Activated B cell treated with CpG ODN at 0.5 μM for 24 hours (primary cell): ENCODE measurements around the gene DNM1L. TPM values are rescaled to one million over a fixed set of nuclear protein-coding genes. Genes with fewer than 3 reads are reported as not detected.

Source experiments
- ATAC-seq: fragments of 200-7000 bp; cut with Tn5 transposase; one replicate; pipeline ENCODE4 v1.10.0; 2021; ENCODE audit warnings: low read depth, mild to moderate bottlenecking, moderate library complexity
- CTCF ChIA-PET: fragments of 350-600 bp; sonication (Branson Sonifier 250); formaldehyde crosslinking; loops from one replicate; lab custom pipeline; 2021; ENCODE audit warnings: antibody characterized with exemption; lab: Charles Lee
- POLR2A ChIA-PET: fragments of 350-600 bp; sonication (Branson Sonifier 250); formaldehyde crosslinking; loops from one replicate; lab custom pipeline; 2021; ENCODE audit warnings: antibody characterized with exemption; lab: Charles Lee
- DNase-seq: peaks from one replicate; pipeline ENCODE4 v3.0.0; 2022
- H3K27ac Mint-ChIP-seq: one replicate; pipeline ENCODE4 v1.8.0; 2020; ENCODE audit warnings: mixed read lengths
- H3K27me3 Mint-ChIP-seq: one replicate; pipeline ENCODE4 v1.8.0; 2021; ENCODE audit warnings: mixed read lengths
- H3K36me3 Mint-ChIP-seq: one replicate; pipeline ENCODE4 v1.8.0; 2021; ENCODE audit warnings: low read depth, mixed read lengths
- H3K4me1 Mint-ChIP-seq: one replicate; pipeline ENCODE4 v1.8.0; 2021; ENCODE audit warnings: mixed read lengths
- H3K4me3 Mint-ChIP-seq: one replicate; pipeline ENCODE4 v1.8.0; 2020; ENCODE audit warnings: mild to moderate bottlenecking, mixed read lengths
- H3K9me3 Mint-ChIP-seq: one replicate; pipeline ENCODE4 v1.8.0; 2020; ENCODE audit warnings: mixed read lengths
- intact Hi-C: fragments of 100-400 bp; cut with micrococcal nuclease; formaldehyde crosslinking; loops from one replicate; pipeline ENCODE4 v1.15.1; 2024
- total RNA-seq: library from RNA; stranded (reverse); gene quantifications from 2 replicates; pipeline ENCODE4 v1.2.3, GENCODE V29; 2022
- TF ChIP-seq, protein P1 (sequence below): fragments of 200-600 bp; IDR thresholded peaks from one replicate; pipeline ENCODE4 v1.8.0; 2022; ENCODE audit warnings: antibody characterized with exemption, mild to moderate bottlenecking

The DNM1L gene
- total RNA-seq, 1 donor from 2014 or later: 83.1 TPM

DNA sequence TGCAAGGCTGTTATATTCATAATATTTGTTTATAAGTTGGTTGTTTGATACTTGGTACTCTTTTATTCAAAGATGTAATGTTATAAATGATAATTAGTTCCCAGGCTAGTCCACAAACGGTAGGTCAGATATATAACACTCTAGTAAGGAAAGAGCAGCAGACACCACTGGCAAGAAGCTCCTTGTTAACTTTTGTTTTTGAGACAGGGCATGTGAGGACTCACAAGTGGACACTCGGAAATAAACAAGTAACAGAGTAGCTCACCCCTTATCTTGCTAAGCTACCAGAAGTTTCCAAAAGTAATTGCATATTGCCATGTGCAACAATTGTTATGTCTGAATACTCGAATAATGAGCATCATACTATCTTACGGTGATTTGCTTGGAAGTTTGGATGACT lies 115.2 kb downstream of the DNM1L start:
- Mint-ChIP-seq H3K9me3 (peaks cover 4% of the 10 kb centered on the region), H3K4me3 (no peak overlapping the region), H3K27ac (no peak overlapping the region), H3K36me3 (no peaks in the 10 kb centered on the region), H3K4me1 (no peaks in the 10 kb centered on the region), H3K27me3 (peaks cover 3% of the 10 kb centered on the region)
- intact Hi-C loops: no loop called here
- TF ChIP-seq, protein P1, sequence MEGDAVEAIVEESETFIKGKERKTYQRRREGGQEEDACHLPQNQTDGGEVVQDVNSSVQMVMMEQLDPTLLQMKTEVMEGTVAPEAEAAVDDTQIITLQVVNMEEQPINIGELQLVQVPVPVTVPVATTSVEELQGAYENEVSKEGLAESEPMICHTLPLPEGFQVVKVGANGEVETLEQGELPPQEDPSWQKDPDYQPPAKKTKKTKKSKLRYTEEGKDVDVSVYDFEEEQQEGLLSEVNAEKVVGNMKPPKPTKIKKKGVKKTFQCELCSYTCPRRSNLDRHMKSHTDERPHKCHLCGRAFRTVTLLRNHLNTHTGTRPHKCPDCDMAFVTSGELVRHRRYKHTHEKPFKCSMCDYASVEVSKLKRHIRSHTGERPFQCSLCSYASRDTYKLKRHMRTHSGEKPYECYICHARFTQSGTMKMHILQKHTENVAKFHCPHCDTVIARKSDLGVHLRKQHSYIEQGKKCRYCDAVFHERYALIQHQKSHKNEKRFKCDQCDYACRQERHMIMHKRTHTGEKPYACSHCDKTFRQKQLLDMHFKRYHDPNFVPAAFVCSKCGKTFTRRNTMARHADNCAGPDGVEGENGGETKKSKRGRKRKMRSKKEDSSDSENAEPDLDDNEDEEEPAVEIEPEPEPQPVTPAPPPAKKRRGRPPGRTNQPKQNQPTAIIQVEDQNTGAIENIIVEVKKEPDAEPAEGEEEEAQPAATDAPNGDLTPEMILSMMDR: no peak
- no peak for DNase-seq
- no peak for ATAC-seq
- CTCF ChIA-PET: no interaction called here
- POLR2A ChIA-PET: no interaction called here

Other genes starting within 250 kb of the DNM1L start
- gene YARS2, start 76.6 kb downstream of the DNM1L start, total RNA-seq: 19.6 and 23.2 TPM in 2 replicates
- gene PKP2, start 217.5 kb downstream of the DNM1L start, total RNA-seq: not detected in 2 replicates